ENCODE measurements around the gene CADPS. TPM values are rescaled to one million over a fixed set of nuclear protein-coding genes. Genes with fewer than 3 reads are reported as not detected.

Gene CADPS
- polyA plus RNA-seq, 3 donors, result not detected

GRCh38 chr3:62873761-62874710 lies 1.2 kb downstream of the CADPS start:
- Mint-ChIP-seq H3K27me3 (ENCODE audit: low read depth in 3 of 3) (peaks cover 44 to 57% (median 51%) of the 10 kb centered on the region in 3 donors), H3K36me3 (peaks cover 1 to 2% of the 10 kb centered on the region in 2 donors), H3K9me3 (peaks cover 5 to 23% (median 11%) of the 10 kb centered on the region in 7 donors), H3K4me1 (no peaks in the 10 kb centered on the region), H3K27ac (no peak overlapping the region), H3K4me3 (peak overlapping the region in 1 of 2 donors; percentile 64)
- peaks cover 36 to 63% of the 10 kb centered on the region in 2 donors for H3K27me3 ChIP-seq (ENCODE audit: control insufficient read depth in 2 of 2, insufficient read depth in 2 of 2, low read length in 2 of 2)
- TF ChIP-seq CTCF (IDR thresholded peaks at IDR 0.05), result no peak
- H3K9me3 ChIP-seq (replicated peaks in 1 of 2; ENCODE audit: control insufficient read depth in 1 of 2, insufficient read depth in 1 of 2, low read length in 2 of 2), result peaks cover 0 to 12% of the 10 kb centered on the region in 2 donors
- H3K79me2 ChIP-seq (ENCODE audit: insufficient read depth, low read length), result no peaks in the 10 kb centered on the region
- intact Hi-C loops (cut with micrococcal nuclease), result no loop called here
- H3K27ac ChIP-seq (ENCODE audit: low read depth in 1 of 2, low read length in 2 of 2), result no peak overlapping the region
- H3K4me1 ChIP-seq (ENCODE audit: control insufficient read depth in 1 of 2, insufficient read depth in 2 of 2, low read length in 2 of 2), result no peaks in the 10 kb centered on the region
- no peak overlapping the region for H3K4me2 ChIP-seq (replicated peaks; ENCODE audit: extremely low read depth, low read length, poor library complexity, severe bottlenecking)
- no peaks in the 10 kb centered on the region for H3K36me3 ChIP-seq (replicated peaks in 1 of 2; ENCODE audit: control insufficient read depth in 1 of 2, insufficient read depth in 2 of 2, low read length in 2 of 2)
- no peaks in the 10 kb centered on the region for H4K20me1 ChIP-seq (ENCODE audit: insufficient read depth, low read length)
- 1% methylated on average over 72 of the region's 77 CpGs for WGBS (ENCODE audit: insufficient coverage)
- no peak overlapping the region for H3K4me3 ChIP-seq (replicated peaks in 1 of 3; ENCODE audit: low read depth in 2 of 3, low read length in 3 of 3)
- no peak overlapping the region for H2AFZ ChIP-seq (ENCODE audit: insufficient read depth, low read depth, low read length, poor library complexity, severe bottlenecking)
- no peak overlapping the region for H3K9ac ChIP-seq (ENCODE audit: insufficient read depth, low read length, poor library complexity, severe bottlenecking)
- no peak for DNase-seq

GRCh38 chr3:62873451-62873760 lies 1.8 kb downstream of the CADPS start:
- peaks cover 0 to 12% of the 10 kb centered on the region in 2 donors for H3K9me3 ChIP-seq (replicated peaks in 1 of 2; ENCODE audit: control insufficient read depth in 1 of 2, insufficient read depth in 1 of 2, low read length in 2 of 2)
- peaks cover 44 to 57% (median 51%) of the 10 kb centered on the region in 3 donors for H3K27me3 Mint-ChIP-seq (ENCODE audit: low read depth in 3 of 3)
- no peaks in the 10 kb centered on the region for H3K4me1 Mint-ChIP-seq
- intact Hi-C loops (cut with micrococcal nuclease), result no loop called here
- no peak overlapping the region for H3K27ac ChIP-seq (ENCODE audit: low read depth in 1 of 2, low read length in 2 of 2)
- no peak for TF ChIP-seq CTCF (IDR thresholded peaks at IDR 0.05)
- H3K9ac ChIP-seq (ENCODE audit: insufficient read depth, low read length, poor library complexity, severe bottlenecking), result no peak overlapping the region
- H4K20me1 ChIP-seq (ENCODE audit: insufficient read depth, low read length), result no peaks in the 10 kb centered on the region
- no peak for DNase-seq
- H2AFZ ChIP-seq (ENCODE audit: insufficient read depth, low read depth, low read length, poor library complexity, severe bottlenecking), result no peak overlapping the region
- H3K27ac Mint-ChIP-seq, result no peak overlapping the region
- no peak overlapping the region for H3K4me3 ChIP-seq (replicated peaks in 1 of 3; ENCODE audit: low read depth in 2 of 3, low read length in 3 of 3)
- H3K4me1 ChIP-seq (ENCODE audit: control insufficient read depth in 1 of 2, insufficient read depth in 2 of 2, low read length in 2 of 2), result no peaks in the 10 kb centered on the region
- no peaks in the 10 kb centered on the region for H3K79me2 ChIP-seq (ENCODE audit: insufficient read depth, low read length)
- H3K36me3 Mint-ChIP-seq, result peaks cover 1 to 2% of the 10 kb centered on the region in 2 donors
- H3K9me3 Mint-ChIP-seq, result peaks cover 5 to 23% (median 11%) of the 10 kb centered on the region in 7 donors
- WGBS (ENCODE audit: insufficient coverage), result 20% methylated on average over 1 of the region's 4 CpGs
- peak overlapping the region in 1 of 2 donors; percentile 64 for H3K4me3 Mint-ChIP-seq
- H3K27me3 ChIP-seq (ENCODE audit: control insufficient read depth in 2 of 2, insufficient read depth in 2 of 2, low read length in 2 of 2), result peaks cover 36 to 63% of the 10 kb centered on the region in 2 donors
- H3K36me3 ChIP-seq (replicated peaks in 1 of 2; ENCODE audit: control insufficient read depth in 1 of 2, insufficient read depth in 2 of 2, low read length in 2 of 2), result no peaks in the 10 kb centered on the region
- H3K4me2 ChIP-seq (replicated peaks; ENCODE audit: extremely low read depth, low read length, poor library complexity, severe bottlenecking), result no peak overlapping the region
